ENCODE measurements around the gene SDF4. TPM values are rescaled to one million over a fixed set of nuclear protein-coding genes. Genes with fewer than 3 reads are reported as not detected.

Gene SDF4
- total RNA-seq, 4 donors from 2014 or later: 93.3 to 170 (median 110) TPM

DNA sequence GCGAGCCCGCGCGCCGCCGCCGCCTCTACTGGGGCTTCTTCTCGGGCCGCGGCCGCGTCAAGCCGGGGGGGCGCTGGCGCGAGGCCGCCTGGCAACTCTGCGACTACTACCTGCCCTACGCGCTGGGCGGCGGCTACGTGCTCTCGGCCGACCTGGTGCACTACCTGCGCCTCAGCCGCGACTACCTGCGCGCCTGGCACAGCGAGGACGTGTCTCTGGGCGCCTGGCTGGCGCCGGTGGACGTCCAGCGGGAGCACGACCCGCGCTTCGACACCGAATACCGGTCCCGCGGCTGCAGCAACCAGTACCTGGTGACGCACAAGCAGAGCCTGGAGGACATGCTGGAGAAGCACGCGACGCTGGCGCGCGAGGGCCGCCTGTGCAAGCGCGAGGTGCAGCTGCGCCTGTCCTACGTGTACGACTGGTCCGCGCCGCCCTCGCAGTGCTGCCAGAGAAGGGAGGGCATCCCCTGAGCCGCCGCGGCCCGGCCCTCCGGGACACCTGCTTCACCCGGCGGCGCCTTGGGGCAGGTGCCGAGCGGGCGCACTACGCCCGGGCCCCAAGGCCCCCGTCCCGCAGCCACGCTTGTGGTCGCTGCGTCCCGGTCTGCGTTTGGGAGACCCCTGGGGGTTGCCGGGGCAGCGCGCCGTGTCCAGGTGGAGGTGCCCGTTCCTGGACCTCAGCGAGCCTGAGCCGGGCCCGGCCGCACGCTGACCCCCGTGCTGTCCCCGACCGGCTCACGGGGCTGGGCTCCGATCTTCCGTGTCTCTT, 1.2 kb upstream of the SDF4 start:
- H3K36me3 ChIP-seq: peaks cover 0 to 47% (median 0%) of the 10 kb centered on the region in 3 donors
- H3K9me3 ChIP-seq: no peaks in the 10 kb centered on the region
- no peak for DNase-seq (ENCODE audit: low spot score in 2 of 2)
- peaks cover 0 to 56% (median 27%) of the 10 kb centered on the region in 4 donors for H3K4me1 ChIP-seq
- H3K4me3 ChIP-seq: peak overlapping the region in 3 of 4 donors; percentile 31 to 95 (median 39)
- peaks cover 0 to 12% of the 10 kb centered on the region in 2 donors for H3K27me3 ChIP-seq
- H3K27ac ChIP-seq: peak overlapping the region in 1 of 4 donors; percentile 44
- WGBS, 2 donors: 78 to 90% methylated on average over 58 to 85 of the region's 98 CpGs
- TF ChIP-seq POLR2A (IDR thresholded peaks at IDR 0.05) (no peak), EP300 (IDR thresholded peaks at IDR 0.05) (no peak)
- TF ChIP-seq, protein P1, sequence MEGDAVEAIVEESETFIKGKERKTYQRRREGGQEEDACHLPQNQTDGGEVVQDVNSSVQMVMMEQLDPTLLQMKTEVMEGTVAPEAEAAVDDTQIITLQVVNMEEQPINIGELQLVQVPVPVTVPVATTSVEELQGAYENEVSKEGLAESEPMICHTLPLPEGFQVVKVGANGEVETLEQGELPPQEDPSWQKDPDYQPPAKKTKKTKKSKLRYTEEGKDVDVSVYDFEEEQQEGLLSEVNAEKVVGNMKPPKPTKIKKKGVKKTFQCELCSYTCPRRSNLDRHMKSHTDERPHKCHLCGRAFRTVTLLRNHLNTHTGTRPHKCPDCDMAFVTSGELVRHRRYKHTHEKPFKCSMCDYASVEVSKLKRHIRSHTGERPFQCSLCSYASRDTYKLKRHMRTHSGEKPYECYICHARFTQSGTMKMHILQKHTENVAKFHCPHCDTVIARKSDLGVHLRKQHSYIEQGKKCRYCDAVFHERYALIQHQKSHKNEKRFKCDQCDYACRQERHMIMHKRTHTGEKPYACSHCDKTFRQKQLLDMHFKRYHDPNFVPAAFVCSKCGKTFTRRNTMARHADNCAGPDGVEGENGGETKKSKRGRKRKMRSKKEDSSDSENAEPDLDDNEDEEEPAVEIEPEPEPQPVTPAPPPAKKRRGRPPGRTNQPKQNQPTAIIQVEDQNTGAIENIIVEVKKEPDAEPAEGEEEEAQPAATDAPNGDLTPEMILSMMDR (IDR thresholded peaks at IDR 0.05): no peak

DNA sequence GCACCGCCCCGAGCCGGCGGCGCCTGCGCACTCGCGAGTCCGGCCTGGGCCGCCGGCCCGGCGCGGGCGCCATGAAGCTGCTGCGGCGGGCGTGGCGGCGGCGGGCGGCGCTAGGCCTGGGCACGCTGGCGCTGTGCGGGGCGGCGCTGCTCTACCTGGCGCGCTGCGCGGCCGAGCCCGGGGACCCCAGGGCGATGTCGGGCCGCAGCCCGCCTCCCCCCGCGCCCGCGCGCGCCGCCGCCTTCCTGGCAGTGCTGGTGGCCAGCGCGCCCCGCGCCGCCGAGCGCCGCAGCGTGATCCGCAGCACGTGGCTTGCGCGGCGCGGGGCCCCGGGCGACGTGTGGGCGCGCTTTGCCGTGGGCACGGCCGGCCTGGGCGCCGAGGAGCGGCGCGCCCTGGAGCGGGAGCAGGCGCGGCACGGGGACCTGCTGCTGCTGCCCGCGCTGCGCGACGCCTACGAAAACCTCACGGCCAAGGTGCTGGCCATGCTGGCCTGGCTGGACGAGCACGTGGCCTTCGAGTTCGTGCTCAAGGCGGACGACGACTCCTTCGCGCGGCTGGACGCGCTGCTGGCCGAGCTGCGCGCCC, 501 bp upstream of the SDF4 start, which contains the start of gene B3GALT6:
B3GALT6 (plus strand) TSS at position 30 of the 588 bp plus-strand sequence; CDS start at position 72, 42 bp downstream.
- H3K9me3 ChIP-seq: no peaks in the 10 kb centered on the region
- 0 to 14% methylated on average over 11 to 36 of the region's 100 CpGs for WGBS, 2 donors
- peaks cover 0 to 49% (median 24%) of the 10 kb centered on the region in 4 donors for H3K4me1 ChIP-seq
- peak within 1 kb of the TSS; percentile 76 to 100 (median 97) for H3K4me3 ChIP-seq
- TF ChIP-seq POLR2A (IDR thresholded peaks at IDR 0.05) (peak in 1 of 2 donors; percentile 47), EP300 (IDR thresholded peaks at IDR 0.05) (no peak)
- H3K36me3 ChIP-seq: peaks cover 0 to 54% (median 5%) of the 10 kb centered on the region in 3 donors
- peak within 1 kb of the TSS; percentile 72 to 97 (median 90) for H3K27ac ChIP-seq
- H3K27me3 ChIP-seq: peaks cover 0 to 5% of the 10 kb centered on the region in 2 donors
- no peak for DNase-seq (ENCODE audit: low spot score in 2 of 2)

DNA sequence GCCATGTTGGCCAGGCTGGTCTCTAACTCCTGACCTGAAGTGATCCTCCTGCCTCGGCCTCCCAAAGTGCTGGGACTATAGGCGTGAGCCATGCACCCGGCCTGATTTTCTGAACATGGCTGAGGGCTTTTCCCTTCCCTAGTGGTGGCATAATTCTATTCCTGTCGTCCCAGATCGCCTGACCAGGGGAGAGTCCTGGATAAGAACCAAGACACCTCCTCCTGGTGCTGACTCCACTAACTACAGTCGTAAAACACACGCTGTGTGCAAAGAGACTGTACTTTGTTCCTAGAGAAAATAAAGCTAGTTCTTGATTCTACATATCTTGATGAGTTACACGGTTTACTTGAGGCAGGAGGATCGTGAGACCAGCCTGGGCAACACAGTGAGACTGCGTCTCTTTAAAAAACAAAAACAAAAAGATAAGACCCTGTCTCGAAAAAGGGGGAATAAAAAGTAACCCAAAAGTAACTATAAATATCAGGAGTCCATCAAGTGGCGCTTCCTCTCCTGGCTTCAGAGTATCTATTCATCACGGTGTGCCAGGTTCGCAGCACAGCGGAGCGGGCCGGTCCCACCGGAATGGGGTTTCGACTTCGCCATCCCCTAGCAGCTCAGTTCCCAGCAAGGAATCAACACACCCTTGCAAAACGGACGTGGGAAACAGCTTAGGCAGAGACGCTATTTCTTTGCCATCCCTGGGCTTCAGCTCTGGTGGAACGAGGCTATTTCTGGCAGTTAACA, 973 bp downstream of the SDF4 start:
- DNase-seq (ENCODE audit: low spot score in 2 of 2): no peak
- peaks cover 0 to 41% (median 21%) of the 10 kb centered on the region in 4 donors for H3K4me1 ChIP-seq
- TF ChIP-seq EP300 (IDR thresholded peaks at IDR 0.05): no peak
- TF ChIP-seq, protein P1 (IDR thresholded peaks at IDR 0.05): no peak
- TF ChIP-seq POLR2A (IDR thresholded peaks at IDR 0.05): no peak

DNA sequence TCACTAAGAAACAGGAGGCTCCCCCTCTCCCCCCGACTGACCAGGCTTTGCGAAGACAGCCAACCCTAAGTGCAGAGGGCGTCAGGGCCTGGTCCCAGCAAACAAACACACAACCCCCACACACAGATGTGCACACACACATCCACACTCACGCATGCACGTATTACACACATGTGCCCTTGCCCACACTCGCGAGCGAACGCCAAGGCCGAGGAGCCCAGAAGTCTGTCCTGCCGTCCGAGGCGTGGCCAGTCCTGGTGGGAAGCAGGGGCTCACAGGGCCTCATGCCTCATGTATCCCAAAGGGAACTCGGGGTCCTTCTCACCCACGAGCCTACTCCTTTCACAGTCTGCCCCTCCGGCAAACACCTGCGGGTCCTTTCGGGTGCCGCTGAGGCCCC, 2.0 kb downstream of the SDF4 start:
- Histone ChIP-seq H3K4me3 (peak overlapping the region in 1 of 4 donors; percentile 95), H3K9me3 (no peaks in the 10 kb centered on the region), H3K27ac (no peak overlapping the region), H3K27me3 (no peaks in the 10 kb centered on the region), H3K36me3 (peaks cover 0 to 62% (median 10%) of the 10 kb centered on the region in 3 donors), H3K4me1 (peaks cover 0 to 41% (median 21%) of the 10 kb centered on the region in 4 donors)
- TF ChIP-seq EP300 (IDR thresholded peaks at IDR 0.05): no peak
- TF ChIP-seq, protein P1 (IDR thresholded peaks at IDR 0.05): no peak
- TF ChIP-seq POLR2A (IDR thresholded peaks at IDR 0.05): no peak
- 84 to 87% methylated on average over 19 of the region's 19 CpGs for WGBS, 2 donors
- DNase-seq (ENCODE audit: low spot score in 2 of 2): no peak

More for the DNA sequence above, 973 bp downstream of the SDF4 start:
- Histone ChIP-seq H3K9me3 (no peaks in the 10 kb centered on the region), H3K4me3 (peak overlapping the region; percentile 76 to 100 (median 97)), H3K27me3 (no peaks in the 10 kb centered on the region), H3K27ac (peak overlapping the region; percentile 72 to 97 (median 90)), H3K36me3 (peaks cover 0 to 62% (median 10%) of the 10 kb centered on the region in 3 donors)
- 11 to 15% methylated on average over 24 of the region's 24 CpGs for WGBS, 2 donors

DNA sequence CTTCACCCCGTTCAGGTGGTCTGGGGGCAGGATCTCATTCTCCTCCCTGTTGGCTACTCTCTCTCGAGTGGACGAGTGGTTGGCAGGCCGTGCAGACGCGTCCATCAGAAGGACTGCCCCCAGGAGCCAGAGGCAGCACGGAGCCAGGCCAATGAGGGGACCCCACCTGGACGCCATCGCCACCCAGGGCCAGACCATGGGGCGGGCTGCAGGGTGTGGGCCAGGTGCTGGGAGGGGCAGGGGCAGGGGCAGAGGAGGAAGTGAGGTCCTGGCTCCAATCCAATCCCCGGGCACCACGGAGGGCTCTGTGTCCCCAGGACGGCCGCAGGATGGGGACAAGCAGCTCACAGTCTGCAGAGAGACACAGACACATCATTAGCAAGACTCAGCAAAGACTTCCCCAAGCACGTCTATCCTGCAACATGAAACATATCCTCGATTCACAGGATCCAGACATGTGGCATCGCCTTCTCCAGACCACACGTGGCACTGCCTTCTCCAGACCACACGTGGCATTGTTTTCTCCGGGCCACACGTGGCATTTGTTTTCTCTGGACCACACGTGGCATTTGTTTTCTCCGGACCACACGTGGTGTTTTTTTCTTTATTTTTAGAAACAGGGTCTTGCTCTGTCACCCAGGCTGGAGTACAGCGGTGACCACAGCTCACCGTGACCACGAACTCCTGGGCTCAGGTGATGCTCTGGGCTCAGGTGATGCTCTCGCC, 3.0 kb downstream of the SDF4 start:
- Histone ChIP-seq H3K4me1 (peaks cover 0 to 38% (median 21%) of the 10 kb centered on the region in 4 donors), H3K27ac (no peak overlapping the region), H3K36me3 (peaks cover 1 to 62% (median 10%) of the 10 kb centered on the region in 3 donors), H3K9me3 (no peaks in the 10 kb centered on the region), H3K4me3 (no peak overlapping the region), H3K27me3 (no peaks in the 10 kb centered on the region)
- no peak for TF ChIP-seq POLR2A (IDR thresholded peaks at IDR 0.05)
- TF ChIP-seq, protein P1 (IDR thresholded peaks at IDR 0.05): no peak
- TF ChIP-seq EP300 (IDR thresholded peaks at IDR 0.05): no peak
- no peak for DNase-seq (ENCODE audit: low spot score in 2 of 2)
- 87 to 91% methylated on average over 27 to 28 of the region's 28 CpGs for WGBS, 2 donors
